Limb (tissue), 2 donors: ENCODE results near the gene UBE2QL1.

Experiments
- DNase-seq, 2 donors: peaks; one replicate each; pipeline ENCODE4 v3.0.0-alpha.2; 2016; ENCODE audit errors: extremely low spot score in 2 of 2

The UBE2QL1 gene

GRCh38 chr5:6525422-6525821, 76.8 kb downstream of the UBE2QL1 start:
- no peak for DNase-seq

GRCh38 chr5:6525910-6526309, 77.3 kb downstream of the UBE2QL1 start:
- DNase-seq = peak in 1 of 2 donors; percentile 32

GRCh38 chr5:6527749-6528455, 79.2 kb downstream of the UBE2QL1 start:
- no peak for DNase-seq

GRCh38 chr5:6535594-6535993, 86.9 kb downstream of the UBE2QL1 start:
- no peak for DNase-seq

GRCh38 chr5:6539060-6539459, 90.4 kb downstream of the UBE2QL1 start:
- DNase-seq = no peak

- peak in 1 of 2 donors; percentile 12 for DNase-seq
These were observed 91.6 kb downstream of the UBE2QL1 start for GRCh38 chr5:6540111-6540827.

GRCh38 chr5:6541256-6542013, 92.8 kb downstream of the UBE2QL1 start:
- DNase-seq = no peak

GRCh38 chr5:6542421-6543345, 94.0 kb downstream of the UBE2QL1 start:
- no peak for DNase-seq

- DNase-seq = no peak
These were observed 94.7 kb downstream of the UBE2QL1 start for GRCh38 chr5:6543346-6543730.

GRCh38 chr5:6543830-6544560, 95.3 kb downstream of the UBE2QL1 start:
- no peak for DNase-seq
